AG04449 (cell line): ENCODE results near the gene PTPN6.

ENCODE experiments used
- CTCF ChIA-PET: fragments of 350-600 bp; formaldehyde crosslinking; extraction: SDS; loops from one replicate; lab custom pipeline; 2021; ENCODE audit warnings: antibody characterized with exemption; lab: Yijun Ruan, JAX
- POLR2A ChIA-PET: fragments of 400-600, 350-600 bp; formaldehyde crosslinking; extraction: SDS; loops from one replicate; lab custom pipeline; 2020; ENCODE audit warnings: antibody characterized with exemption, inconsistent platforms; lab: Yijun Ruan, JAX
- DNase-seq: peaks from one replicate; pipeline ENCODE4 v3.0.0-alpha.2; 2010; ENCODE audit warnings: low read depth, low spot score
- H3K4me3 ChIP-seq: 2 replicates; pipeline ENCODE4 v1.5.1; 2011; ENCODE audit warnings: low read depth, mild to moderate bottlenecking, control low read depth, low read length
- TF ChIP-seq, protein P1 (sequence below): IDR thresholded peaks from one replicate; pipeline ENCODE4 v1.5.1; 2011; ENCODE audit warnings: mild to moderate bottlenecking, moderate library complexity, low read length, control low read depth, inconsistent platforms; ENCODE audit not compliant: insufficient read depth; ENCODE audit errors: missing control alignments

Gene PTPN6

DNA sequence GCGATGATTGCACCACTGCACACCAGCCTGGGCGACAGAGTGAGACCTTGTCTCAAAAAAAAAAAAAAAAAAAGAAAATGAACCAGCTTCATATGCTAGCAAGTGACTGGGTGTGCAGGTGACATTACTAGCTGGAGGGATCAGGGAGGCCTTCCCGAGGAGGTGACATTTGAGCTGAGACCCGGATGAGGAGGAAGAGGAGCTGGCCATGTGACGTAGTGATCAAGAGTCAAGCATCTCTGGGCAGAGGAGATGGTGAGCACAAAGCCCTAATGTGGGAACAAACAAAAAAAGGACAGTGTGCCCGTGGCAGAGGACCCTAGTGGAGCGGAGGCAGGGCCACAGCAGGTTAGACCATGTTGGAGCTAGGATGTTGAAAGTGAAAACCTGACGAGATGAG, 3.5 kb upstream of the PTPN6 start:
- POLR2A ChIA-PET, result interaction anchor here (0.6 kb wide), 1 partner anchor 14 kb away, joined by 3 read pairs; no protein-coding TSS in a partner anchor
- no peak overlapping the region for H3K4me3 ChIP-seq
- CTCF ChIA-PET, result interaction anchor here (0.9 to 11.4 kb wide), 7 partner anchors 9 to 695 kb away, joined by 3 to 226 read pairs (median 15); partner anchors contain the start of gene C1RL
- TF ChIP-seq, protein P1, sequence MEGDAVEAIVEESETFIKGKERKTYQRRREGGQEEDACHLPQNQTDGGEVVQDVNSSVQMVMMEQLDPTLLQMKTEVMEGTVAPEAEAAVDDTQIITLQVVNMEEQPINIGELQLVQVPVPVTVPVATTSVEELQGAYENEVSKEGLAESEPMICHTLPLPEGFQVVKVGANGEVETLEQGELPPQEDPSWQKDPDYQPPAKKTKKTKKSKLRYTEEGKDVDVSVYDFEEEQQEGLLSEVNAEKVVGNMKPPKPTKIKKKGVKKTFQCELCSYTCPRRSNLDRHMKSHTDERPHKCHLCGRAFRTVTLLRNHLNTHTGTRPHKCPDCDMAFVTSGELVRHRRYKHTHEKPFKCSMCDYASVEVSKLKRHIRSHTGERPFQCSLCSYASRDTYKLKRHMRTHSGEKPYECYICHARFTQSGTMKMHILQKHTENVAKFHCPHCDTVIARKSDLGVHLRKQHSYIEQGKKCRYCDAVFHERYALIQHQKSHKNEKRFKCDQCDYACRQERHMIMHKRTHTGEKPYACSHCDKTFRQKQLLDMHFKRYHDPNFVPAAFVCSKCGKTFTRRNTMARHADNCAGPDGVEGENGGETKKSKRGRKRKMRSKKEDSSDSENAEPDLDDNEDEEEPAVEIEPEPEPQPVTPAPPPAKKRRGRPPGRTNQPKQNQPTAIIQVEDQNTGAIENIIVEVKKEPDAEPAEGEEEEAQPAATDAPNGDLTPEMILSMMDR, result no peak
- no peak for DNase-seq

DNA sequence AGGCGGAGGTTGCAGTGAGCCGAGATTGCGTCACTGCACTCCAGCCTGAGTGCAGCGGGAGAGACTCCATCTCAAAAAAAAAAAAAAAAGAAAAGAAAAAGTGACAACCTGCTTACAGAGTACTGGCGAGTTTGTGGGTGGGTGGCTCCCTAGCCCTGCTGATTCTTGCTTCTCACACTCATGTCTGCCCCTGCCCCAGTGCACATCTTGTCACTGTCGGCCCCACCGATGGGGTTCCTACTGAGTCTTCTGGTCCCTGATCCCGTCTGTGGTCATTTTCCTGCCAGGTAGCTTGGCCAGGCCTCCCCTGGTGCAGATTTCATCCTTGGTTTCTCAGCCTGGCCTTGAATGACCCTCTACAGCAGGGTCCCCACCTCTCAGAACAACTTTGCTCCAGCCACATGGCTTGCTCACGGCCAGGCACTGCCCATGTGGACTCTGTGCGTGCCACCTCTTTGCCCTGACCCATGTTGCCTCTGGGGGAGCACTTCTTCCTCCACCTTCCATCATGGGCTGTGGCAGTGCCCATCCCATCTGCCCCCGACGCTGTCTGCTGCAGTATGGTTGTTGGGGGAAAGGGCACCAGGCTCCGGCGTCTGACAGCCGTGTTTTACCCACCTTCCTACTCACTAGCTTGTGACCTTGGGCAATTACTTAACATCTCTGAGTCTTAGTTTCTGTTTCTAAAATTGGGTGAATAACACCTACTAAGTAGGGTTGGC, 2.1 kb upstream of the PTPN6 start:
- TF ChIP-seq, protein P1, result no peak
- no peak for DNase-seq
- ChIA-PET POLR2A (interaction anchor here (0.7 kb wide), 1 partner anchor 11 kb away, joined by 3 read pairs; no protein-coding TSS in a partner anchor), CTCF (interaction anchor here (0.8 to 11.4 kb wide), 11 partner anchors 10 to 164 kb away, joined by 3 to 226 read pairs (median 4); partner anchors contain the start of genes C1RL and LPCAT3)
- no peak overlapping the region for H3K4me3 ChIP-seq

DNA sequence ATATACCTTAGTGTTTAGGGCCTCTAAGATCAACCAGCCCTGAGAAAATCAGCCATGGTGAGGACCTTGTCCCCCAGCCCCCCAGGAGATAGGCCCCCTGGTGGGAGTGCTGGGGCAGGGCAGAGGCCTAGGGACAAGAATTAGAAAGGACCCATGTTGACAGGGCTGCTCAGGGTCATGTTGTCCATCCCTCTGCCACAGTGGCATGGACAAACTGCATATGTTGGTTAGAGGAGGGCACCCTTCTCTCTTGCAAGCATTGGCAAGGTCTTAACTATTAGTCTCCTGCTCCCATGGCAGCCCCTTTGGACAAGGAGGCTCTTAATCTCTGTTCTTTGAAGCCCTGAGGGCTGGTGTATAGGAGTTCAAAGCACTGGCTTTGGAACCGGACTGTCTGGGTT, 755 bp upstream of the PTPN6 start:
- ChIA-PET CTCF (interaction anchor here (1.2 to 11.4 kb wide), 3 partner anchors 10 to 67 kb away, joined by 6 to 226 read pairs (median 6); partner anchors contain the start of gene LPCAT3), POLR2A (no interaction called here)
- no peak for DNase-seq
- TF ChIP-seq, protein P1, result peak; percentile 1
- no peak overlapping the region for H3K4me3 ChIP-seq

DNA sequence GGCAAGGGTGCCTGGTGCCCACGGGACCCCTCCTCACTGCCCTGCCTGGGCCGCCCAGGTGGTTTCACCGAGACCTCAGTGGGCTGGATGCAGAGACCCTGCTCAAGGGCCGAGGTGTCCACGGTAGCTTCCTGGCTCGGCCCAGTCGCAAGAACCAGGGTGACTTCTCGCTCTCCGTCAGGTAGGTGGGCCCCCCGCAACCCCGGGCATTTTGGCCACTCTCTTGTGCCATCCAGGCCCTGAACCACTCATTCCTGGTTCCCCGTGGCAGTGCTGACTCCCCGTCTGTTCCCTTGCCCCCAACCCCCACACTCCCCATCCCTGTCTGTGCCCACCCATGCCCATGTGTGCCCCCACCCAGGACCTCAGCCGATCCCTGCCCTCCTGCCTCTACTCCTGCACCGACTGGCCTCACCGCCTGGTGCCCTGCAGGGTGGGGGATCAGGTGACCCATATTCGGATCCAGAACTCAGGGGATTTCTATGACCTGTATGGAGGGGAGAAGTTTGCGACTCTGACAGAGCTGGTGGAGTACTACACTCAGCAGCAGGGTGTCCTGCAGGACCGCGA, 480 bp downstream of the PTPN6 start:
- DNase-seq, result no peak
- ChIA-PET CTCF (interaction anchor here (0.5 to 11.4 kb wide), 6 partner anchors 9 to 278 kb away, joined by 3 to 226 read pairs (median 4); partner anchors contain the start of gene C1R), POLR2A (no interaction called here)
- H3K4me3 ChIP-seq, result no peak overlapping the region
- TF ChIP-seq, protein P1, result no peak

DNA sequence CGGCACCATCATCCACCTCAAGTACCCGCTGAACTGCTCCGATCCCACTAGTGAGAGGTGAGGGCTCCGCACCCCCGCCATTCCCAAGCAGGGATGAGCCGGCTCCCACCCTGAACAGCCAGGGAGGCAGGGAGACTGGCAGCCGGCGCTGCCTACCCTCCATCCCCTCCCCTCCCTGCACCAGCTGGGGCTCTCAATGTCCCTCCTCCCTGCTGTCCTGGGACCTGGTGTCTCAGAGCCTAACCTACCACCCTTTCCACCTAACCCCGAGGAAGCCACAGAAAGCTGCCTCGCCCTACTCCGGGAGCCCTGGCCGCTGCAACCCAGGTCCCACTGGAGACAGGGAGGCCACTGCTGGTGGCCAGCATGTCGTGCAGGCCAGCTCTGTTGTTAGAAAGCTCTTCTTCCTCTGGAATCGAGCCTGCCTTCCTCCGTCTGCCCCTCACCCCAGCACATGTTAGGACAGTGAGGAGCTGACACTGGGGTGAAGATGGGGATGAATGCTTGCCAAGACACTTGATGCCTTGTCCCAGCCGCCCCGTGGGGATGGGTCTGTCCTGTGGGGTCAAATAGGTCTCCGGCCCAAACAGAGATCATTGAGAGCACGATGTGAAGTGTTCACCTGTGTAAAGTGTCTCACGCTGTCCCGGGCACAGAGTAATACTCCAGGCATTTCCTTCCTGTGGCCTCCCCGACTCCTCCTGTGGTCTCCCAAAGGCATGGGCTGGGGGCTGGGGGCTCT, 1.1 kb downstream of the PTPN6 start:
- no peak for DNase-seq
- TF ChIP-seq, protein P1, result no peak
- H3K4me3 ChIP-seq, result no peak overlapping the region
- CTCF ChIA-PET, result interaction anchor here (0.5 to 11.4 kb wide), 9 partner anchors 8 to 279 kb away, joined by 3 to 226 read pairs (median 4); partner anchors contain the start of genes C12orf57, C1R and RNU7-1
- POLR2A ChIA-PET, result no interaction called here
